ENCODE measurements around the gene ZFYVE1.
"Not testable (repeated sequence)": the region's sequence is repeated elsewhere in the genome, so short reads cannot be mapped to it uniquely, and the experiment has no call there.

The ZFYVE1 gene

GRCh38 chr14:73003681-73004080, 23.2 kb downstream of the ZFYVE1 start:
- no peak for DNase-seq (ENCODE audit: low read depth in 2 of 2)

GRCh38 chr14:73000073-73000472, 26.8 kb downstream of the ZFYVE1 start:
- no peak for DNase-seq (ENCODE audit: low read depth in 2 of 2)

- DNase-seq (ENCODE audit: low read depth in 2 of 2), result no peak
These were observed 27.6 kb downstream of the ZFYVE1 start for GRCh38 chr14:72999316-72999715.

GRCh38 chr14:72998252-72998903, 28.5 kb downstream of the ZFYVE1 start:
- no peak for DNase-seq (ENCODE audit: low read depth in 2 of 2)

GRCh38 chr14:72996916-72997315, 30.0 kb downstream of the ZFYVE1 start:
- no peak for DNase-seq (ENCODE audit: low read depth in 2 of 2)

- DNase-seq (ENCODE audit: low read depth in 2 of 2), result no peak
These were observed 36.7 kb downstream of the ZFYVE1 start for GRCh38 chr14:72990171-72990570.

GRCh38 chr14:72986857-72987256, 40.0 kb downstream of the ZFYVE1 start:
- DNase-seq (ENCODE audit: low read depth in 2 of 2), result no peak

GRCh38 chr14:72986214-72986613, 40.7 kb downstream of the ZFYVE1 start:
- DNase-seq (ENCODE audit: low read depth in 2 of 2), result no peak

- no peak for DNase-seq (ENCODE audit: low read depth in 2 of 2)
These were observed 44.7 kb downstream of the ZFYVE1 start for GRCh38 chr14:72982146-72982708.

GRCh38 chr14:72980863-72981262, 46.0 kb downstream of the ZFYVE1 start:
- DNase-seq (ENCODE audit: low read depth in 2 of 2), result no peak

- DNase-seq (ENCODE audit: low read depth in 2 of 2), result no peak
These were observed 48.0 kb downstream of the ZFYVE1 start for GRCh38 chr14:72978856-72979255.

GRCh38 chr14:72975770-72976169, 51.1 kb downstream of the ZFYVE1 start:
- no peak for DNase-seq (ENCODE audit: low read depth in 2 of 2)

GRCh38 chr14:72974661-72975060, 52.2 kb downstream of the ZFYVE1 start:
- DNase-seq (ENCODE audit: low read depth in 2 of 2), result no peak

GRCh38 chr14:72970824-72971434, 56.0 kb downstream of the ZFYVE1 start:
- DNase-seq (ENCODE audit: low read depth in 2 of 2), result no peak

- no peak for DNase-seq (ENCODE audit: low read depth in 2 of 2)
These were observed 56.8 kb downstream of the ZFYVE1 start for GRCh38 chr14:72970058-72970630.

GRCh38 chr14:72968316-72968715, 58.6 kb downstream of the ZFYVE1 start:
- DNase-seq (ENCODE audit: low read depth in 2 of 2), result no peak

- no peak for DNase-seq (ENCODE audit: low read depth in 2 of 2)
These were observed 60.9 kb downstream of the ZFYVE1 start for GRCh38 chr14:72966038-72966437.

GRCh38 chr14:72965249-72965648, 61.7 kb downstream of the ZFYVE1 start:
- no peak for DNase-seq (ENCODE audit: low read depth in 2 of 2)

- DNase-seq (ENCODE audit: low read depth in 2 of 2), result no peak
These were observed 64.0 kb downstream of the ZFYVE1 start for GRCh38 chr14:72962829-72963312.

- not testable (repeated sequence) for DNase-seq (ENCODE audit: low read depth in 2 of 2)
These were observed 64.6 kb downstream of the ZFYVE1 start for GRCh38 chr14:72962336-72962754.

GRCh38 chr14:72961579-72962335, 65.1 kb downstream of the ZFYVE1 start:
- DNase-seq (ENCODE audit: low read depth in 2 of 2), result no peak

GRCh38 chr14:72961016-72961415, 65.9 kb downstream of the ZFYVE1 start:
- DNase-seq (ENCODE audit: low read depth in 2 of 2), result not testable (repeated sequence)

Measured in stimulated activated CD4-positive, alpha-beta T cell treated with anti-CD3 and anti-CD28 coated beads, Interleukin-12 subunit alpha, Interleukin-12 subunit beta, amount 100 ng/mL, for 24 hours (primary cell).